ENCODE results near the gene IL9.

DNA sequence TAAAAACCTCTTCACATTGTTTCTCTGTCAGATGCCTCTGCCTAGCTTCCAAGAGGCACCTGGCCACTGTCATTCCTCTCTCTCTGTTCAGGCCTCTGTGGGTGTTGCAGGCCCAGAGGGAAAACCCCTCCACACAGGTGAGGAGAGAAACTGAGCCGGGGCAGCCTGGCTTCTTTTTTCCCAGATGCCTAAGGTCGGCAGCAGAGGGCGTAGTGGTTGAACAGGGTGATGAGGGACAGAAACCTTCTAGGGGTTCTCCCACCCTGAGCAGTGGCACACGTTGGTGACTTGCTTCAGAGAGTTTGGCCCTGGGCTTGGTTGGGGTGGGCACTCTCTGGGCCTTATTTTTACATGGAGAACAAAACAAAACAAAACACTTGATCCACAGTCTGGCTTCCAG lies 12.2 kb downstream of the IL9 start:
- TF ChIP-seq POLR2A (IDR thresholded peaks at IDR 0.05; ENCODE audit: low read depth, low read length) (no peak), TAF1 (IDR thresholded peaks at IDR 0.05; ENCODE audit: low read depth, low read length) (no peak)

Data from GM12891 (cell line).